ENCODE measurements around the gene C8G. TPM values are rescaled to one million over a fixed set of nuclear protein-coding genes. Genes with fewer than 3 reads are reported as not detected.
A peak's percentile ranks its signal among the peaks of the same experiment; 100 is the strongest.

C8G gene
- total and polyA plus RNA-seq, 2 of the 4 experiments (the other 2 are of a cell fraction) = 0.80 TPM; not detected in 1

DNA sequence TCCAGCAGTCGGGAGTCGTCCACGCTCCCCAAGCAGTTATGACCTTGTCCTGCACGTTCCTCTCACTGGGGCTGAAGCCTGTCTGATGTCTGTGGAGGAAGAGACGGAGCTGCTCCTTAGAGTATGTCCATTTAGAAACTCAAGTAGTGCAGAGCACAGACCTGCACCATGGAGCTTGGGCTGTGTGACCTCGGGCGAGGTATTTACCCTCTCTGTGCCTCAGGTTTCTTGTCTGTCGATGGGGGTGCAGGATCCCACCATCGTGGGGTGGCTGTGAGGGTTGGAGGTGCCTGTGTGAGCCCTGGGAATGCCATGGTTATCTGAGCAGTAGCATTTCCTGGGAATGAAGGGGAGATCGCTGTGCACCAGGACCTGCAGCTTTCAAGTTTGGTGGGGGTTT lies 44.5 kb upstream of the C8G start:
- no peak overlapping the region for H2AK5ac ChIP-seq (ENCODE audit: low read depth, low read length)
- no peak overlapping the region for H3K23ac ChIP-seq (ENCODE audit: low read depth, low read length)
- no peak overlapping the region for H3K4me2 ChIP-seq (ENCODE audit: low read depth, low read length)
- no peak overlapping the region for H3K4me3 ChIP-seq (ENCODE audit: insufficient read depth, low read depth, low read length)
- H4K8ac ChIP-seq (ENCODE audit: low read depth in 2 of 2, low read length in 2 of 2) = no peak overlapping the region
- peaks cover 16% of the 10 kb centered on the region for H3K36me3 ChIP-seq (ENCODE audit: control insufficient read depth, insufficient read depth, low read length)
- BruUV-seq (replicated peaks) = no TSS peak
- no peak overlapping the region for H2AK9ac ChIP-seq (replicated peaks; ENCODE audit: low read depth, low read length, poor library complexity)
- H4K91ac ChIP-seq (ENCODE audit: insufficient read depth, low read depth, low read length) = no peak overlapping the region
- no peak overlapping the region for H3K14ac ChIP-seq (replicated peaks; ENCODE audit: low read depth, low read length)
- 0 out of 2 replicates have a peak, but pooled peaks cover 10% of the 10 kb centered on the region for H3K9me1 ChIP-seq (ENCODE audit: insufficient read depth, low read length)
- no peak overlapping the region for H3K4ac ChIP-seq (ENCODE audit: low read depth, low read length)
- peak overlapping the region; percentile 76 for H2BK5ac ChIP-seq (ENCODE audit: low read depth, low read length, poor library complexity, severe bottlenecking)
- DNase-seq (no peak), ATAC-seq (ENCODE audit: low read depth) (no peak)
- TF ChIP-seq MAFK (IDR thresholded peaks at IDR 0.05; ENCODE audit: low read depth, low read length) (no peak), RCOR1 (IDR thresholded peaks at IDR 0.05; ENCODE audit: insufficient replicate concordance, low read length) (no peak), MXI1 (IDR thresholded peaks at IDR 0.05; ENCODE audit: borderline replicate concordance, low read depth, low read length) (no peak), FOS (IDR thresholded peaks at IDR 0.05; ENCODE audit: low read depth, low read length) (no peak), CHD1 (IDR thresholded peaks at IDR 0.05; ENCODE audit: low read depth, low read length) (no peak), SMC3 (IDR thresholded peaks at IDR 0.05; ENCODE audit: low read depth, low read length) (no peak)
- TF ChIP-seq, protein P1, sequence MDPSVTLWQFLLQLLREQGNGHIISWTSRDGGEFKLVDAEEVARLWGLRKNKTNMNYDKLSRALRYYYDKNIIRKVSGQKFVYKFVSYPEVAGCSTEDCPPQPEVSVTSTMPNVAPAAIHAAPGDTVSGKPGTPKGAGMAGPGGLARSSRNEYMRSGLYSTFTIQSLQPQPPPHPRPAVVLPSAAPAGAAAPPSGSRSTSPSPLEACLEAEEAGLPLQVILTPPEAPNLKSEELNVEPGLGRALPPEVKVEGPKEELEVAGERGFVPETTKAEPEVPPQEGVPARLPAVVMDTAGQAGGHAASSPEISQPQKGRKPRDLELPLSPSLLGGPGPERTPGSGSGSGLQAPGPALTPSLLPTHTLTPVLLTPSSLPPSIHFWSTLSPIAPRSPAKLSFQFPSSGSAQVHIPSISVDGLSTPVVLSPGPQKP (IDR thresholded peaks at IDR 0.05; ENCODE audit: borderline replicate concordance, low read depth, low read length) = no peak
- TF ChIP-seq, protein P2, sequence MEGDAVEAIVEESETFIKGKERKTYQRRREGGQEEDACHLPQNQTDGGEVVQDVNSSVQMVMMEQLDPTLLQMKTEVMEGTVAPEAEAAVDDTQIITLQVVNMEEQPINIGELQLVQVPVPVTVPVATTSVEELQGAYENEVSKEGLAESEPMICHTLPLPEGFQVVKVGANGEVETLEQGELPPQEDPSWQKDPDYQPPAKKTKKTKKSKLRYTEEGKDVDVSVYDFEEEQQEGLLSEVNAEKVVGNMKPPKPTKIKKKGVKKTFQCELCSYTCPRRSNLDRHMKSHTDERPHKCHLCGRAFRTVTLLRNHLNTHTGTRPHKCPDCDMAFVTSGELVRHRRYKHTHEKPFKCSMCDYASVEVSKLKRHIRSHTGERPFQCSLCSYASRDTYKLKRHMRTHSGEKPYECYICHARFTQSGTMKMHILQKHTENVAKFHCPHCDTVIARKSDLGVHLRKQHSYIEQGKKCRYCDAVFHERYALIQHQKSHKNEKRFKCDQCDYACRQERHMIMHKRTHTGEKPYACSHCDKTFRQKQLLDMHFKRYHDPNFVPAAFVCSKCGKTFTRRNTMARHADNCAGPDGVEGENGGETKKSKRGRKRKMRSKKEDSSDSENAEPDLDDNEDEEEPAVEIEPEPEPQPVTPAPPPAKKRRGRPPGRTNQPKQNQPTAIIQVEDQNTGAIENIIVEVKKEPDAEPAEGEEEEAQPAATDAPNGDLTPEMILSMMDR (conservative IDR thresholded peaks at IDR 0.05; ENCODE audit: low read depth, low read length) = no peak
- no peak overlapping the region for H3K27ac ChIP-seq (ENCODE audit: insufficient read depth, low read length)
- no peak overlapping the region for H2BK120ac ChIP-seq (ENCODE audit: low read depth, low read length)
- in situ Hi-C loops (cut with MboI; ENCODE audit: low sequenced_read_pairs) (no loop called here), intact Hi-C loops (cut with micrococcal nuclease) (no loop called here), dilution Hi-C loops (cut with HindIII; ENCODE audit: low sequenced_read_pairs, unreplicated experiment) (no loop called here)
- H2BK20ac ChIP-seq (ENCODE audit: low read depth, low read length) = no peak overlapping the region
- peaks cover 12 to 62% of the 10 kb centered on the region in 2 experiments for H3K79me1 ChIP-seq (ENCODE audit: low read depth in 1 of 2, low read length in 2 of 2)
- H3K18ac ChIP-seq (ENCODE audit: low read depth, low read length) = no peak overlapping the region
- ChIA-PET POLR2A (ENCODE audit: unreplicated experiment) (no interaction called here), CTCF (no interaction called here)
- 100% methylated on average over 7 of the region's 10 CpGs; no CpG with 5 or more reads in 1 of the 2 experiments for WGBS, 2 experiments (ENCODE audit: extremely low coverage in 2 of 2, insufficient read length in 1 of 2)
- H3K9me3 ChIP-seq (ENCODE audit: control insufficient read depth, insufficient read depth, low read length) = no peaks in the 10 kb centered on the region
- no peak overlapping the region for H3K9ac ChIP-seq (ENCODE audit: low read depth, low read length)
- H2AFZ ChIP-seq (replicated peaks; ENCODE audit: low read length, poor library complexity) = no peak overlapping the region
- H3K4me1 ChIP-seq (ENCODE audit: control insufficient read depth, insufficient read depth, low read length) = peaks cover 15% of the 10 kb centered on the region
- no peak overlapping the region for H2BK15ac ChIP-seq (ENCODE audit: low read depth, low read length)
- no peaks in the 10 kb centered on the region for H3K27me3 ChIP-seq (ENCODE audit: control insufficient read depth, insufficient read depth, low read length)
- no peak overlapping the region for H3K56ac ChIP-seq (ENCODE audit: extremely low read depth, insufficient read depth, low read length)
- H4K5ac ChIP-seq (ENCODE audit: low read depth, low read length) = no peak overlapping the region
- H4K20me1 ChIP-seq (ENCODE audit: insufficient read depth, low read length) = no peaks in the 10 kb centered on the region; the same call in none of the 2 replicates

Data from IMR-90 (cell line).